HG03520 (cell line): Measurements from ENCODE around the gene TUBB2B.
"Not testable (repeated sequence)": the region's sequence is repeated elsewhere in the genome, so short reads cannot be mapped to it uniquely, and the experiment has no call there.

Source experiments
- ATAC-seq: cut with Tn5 transposase; IDR thresholded peaks from one replicate; pipeline ENCODE4 v1.9.1; 2021; ENCODE audit warnings: mild to moderate bottlenecking, moderate library complexity; ENCODE audit not compliant: unreplicated experiment

TUBB2B gene

GRCh38 chr6:3193102-3193849 lies 34.2 kb downstream of the TUBB2B start:
- ATAC-seq, result no peak

GRCh38 chr6:3190779-3191178 lies 36.7 kb downstream of the TUBB2B start:
- no peak for ATAC-seq

GRCh38 chr6:3190056-3190455 lies 37.4 kb downstream of the TUBB2B start:
- ATAC-seq, result no peak

GRCh38 chr6:3189192-3189591 lies 38.3 kb downstream of the TUBB2B start:
- not testable (repeated sequence) for ATAC-seq

GRCh38 chr6:3188262-3188661 lies 39.2 kb downstream of the TUBB2B start:
- ATAC-seq, result no peak

GRCh38 chr6:3186974-3187382 lies 40.5 kb downstream of the TUBB2B start:
- no peak for ATAC-seq

- no peak for ATAC-seq
Measured at GRCh38 chr6:3183066-3183465, 44.4 kb downstream of the TUBB2B start.

GRCh38 chr6:3181105-3181504 lies 46.3 kb downstream of the TUBB2B start:
- ATAC-seq, result no peak

- not testable (repeated sequence) for ATAC-seq
Measured at GRCh38 chr6:3179945-3180344, 47.5 kb downstream of the TUBB2B start.

- ATAC-seq, result not testable (repeated sequence)
Measured at GRCh38 chr6:3178666-3179065, 48.8 kb downstream of the TUBB2B start.

GRCh38 chr6:3176562-3177355 lies 50.7 kb downstream of the TUBB2B start:
- no peak for ATAC-seq

GRCh38 chr6:3175715-3176402 lies 51.6 kb downstream of the TUBB2B start:
- no peak for ATAC-seq
